ENCODE measurements around the gene CORO2A.

Gene CORO2A

DNA sequence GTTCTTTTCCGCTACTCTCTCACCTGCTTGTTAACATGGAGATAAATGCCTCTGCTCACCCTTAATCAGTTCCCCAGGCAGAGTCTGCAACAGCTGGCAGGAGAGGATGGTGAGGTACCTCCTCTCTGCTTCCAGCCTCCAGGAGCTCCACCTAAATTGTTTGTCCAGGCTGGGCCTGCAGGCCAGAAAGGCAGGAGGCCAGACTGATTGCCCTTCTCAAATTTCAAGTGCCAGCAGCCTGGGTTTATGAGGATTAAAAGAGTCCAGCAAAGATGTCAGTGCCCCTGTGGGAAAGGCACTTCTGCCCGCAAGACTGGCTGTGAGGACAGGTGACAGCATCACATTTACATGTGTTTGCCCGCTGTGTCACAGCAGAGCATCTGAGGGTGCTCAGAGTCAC is 19.8 kb downstream of the CORO2A start:
- no peak for DNase-seq (ENCODE audit: extremely low read depth in 1 of 2, low read depth in 1 of 2)

GRCh38 chr9:98171176-98171925 is 21.1 kb downstream of the CORO2A start:
- DNase-seq (ENCODE audit: extremely low read depth in 1 of 2, low read depth in 1 of 2): no peak

- peak in 1 of 2 donors; percentile 18 for DNase-seq (ENCODE audit: extremely low read depth in 1 of 2, low read depth in 1 of 2)
Observed at GRCh38 chr9:98168941-98169488, 23.4 kb downstream of the CORO2A start.

GRCh38 chr9:98168153-98168780 is 24.2 kb downstream of the CORO2A start:
- no peak for DNase-seq (ENCODE audit: extremely low read depth in 1 of 2, low read depth in 1 of 2)

DNA sequence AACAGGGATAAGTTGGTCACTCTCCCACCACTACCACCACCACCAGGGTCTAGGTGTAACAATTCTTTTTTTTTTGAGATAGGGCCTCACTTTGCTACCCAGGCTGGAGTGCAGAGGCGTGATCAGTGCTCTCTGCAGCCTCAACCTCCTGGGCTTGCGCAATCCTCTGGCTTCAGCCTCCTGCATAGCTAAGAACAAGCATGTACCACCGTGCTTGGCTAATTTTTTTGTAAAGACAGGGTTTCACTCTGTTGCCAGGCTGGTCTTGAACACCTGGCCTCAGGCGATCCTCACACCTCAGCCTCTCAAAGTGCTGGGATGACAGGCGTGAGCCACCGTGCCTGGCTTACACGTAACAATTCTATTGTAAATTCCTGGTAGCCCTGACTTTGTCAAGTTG is 27.5 kb downstream of the CORO2A start:
- DNase-seq (ENCODE audit: extremely low read depth in 1 of 2, low read depth in 1 of 2): no peak

- no peak for DNase-seq (ENCODE audit: extremely low read depth in 1 of 2, low read depth in 1 of 2)
Observed at GRCh38 chr9:98162613-98163012, 29.8 kb downstream of the CORO2A start.

- no peak for DNase-seq (ENCODE audit: extremely low read depth in 1 of 2, low read depth in 1 of 2)
Observed at GRCh38 chr9:98161851-98162250, 30.6 kb downstream of the CORO2A start.

- no peak for DNase-seq (ENCODE audit: extremely low read depth in 1 of 2, low read depth in 1 of 2)
Observed at GRCh38 chr9:98159790-98160189, 32.6 kb downstream of the CORO2A start.

DNA sequence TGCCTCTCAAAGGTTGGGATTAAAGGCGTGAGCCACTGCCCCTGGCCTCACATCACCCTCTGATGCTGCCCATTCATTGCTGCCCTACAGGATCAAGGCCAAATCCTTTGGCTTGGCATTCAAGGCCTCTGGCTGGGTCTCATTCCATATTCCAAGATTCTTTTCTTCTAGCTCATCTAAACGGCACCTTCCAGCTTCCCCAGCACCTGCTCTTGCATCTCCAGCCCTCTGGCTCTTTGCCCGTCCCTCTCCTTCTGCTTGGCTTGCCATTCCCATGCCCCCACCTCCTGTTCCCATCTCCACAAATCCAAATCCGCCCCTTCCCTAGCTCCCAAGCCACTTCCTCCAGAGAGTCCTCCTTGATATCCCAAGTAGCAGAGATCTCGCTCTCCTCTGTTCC is 33.1 kb downstream of the CORO2A start:
- no peak for DNase-seq (ENCODE audit: extremely low read depth in 1 of 2, low read depth in 1 of 2)

- no peak for DNase-seq (ENCODE audit: extremely low read depth in 1 of 2, low read depth in 1 of 2)
Observed at GRCh38 chr9:98158071-98158831, 34.2 kb downstream of the CORO2A start.

GRCh38 chr9:98157372-98157771 is 35.1 kb downstream of the CORO2A start:
- DNase-seq (ENCODE audit: extremely low read depth in 1 of 2, low read depth in 1 of 2): no peak

DNA sequence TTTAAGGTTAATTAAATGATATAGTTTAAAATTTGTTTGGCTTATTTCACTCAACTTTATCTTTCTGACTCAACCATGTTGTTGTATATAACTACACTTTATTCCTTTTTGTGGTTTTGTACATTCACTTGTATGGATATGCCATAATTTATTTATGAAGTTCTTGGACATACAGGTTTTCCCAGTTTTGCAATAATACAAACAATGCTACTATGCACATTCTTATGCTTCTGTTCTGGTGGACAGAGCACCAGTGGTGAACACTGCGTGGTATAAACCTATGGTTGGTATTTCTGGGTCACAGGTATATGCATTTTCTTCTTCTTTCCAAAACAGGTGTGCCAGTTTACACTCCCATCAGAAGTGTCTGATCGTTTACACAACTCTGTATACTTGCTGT is 37.8 kb downstream of the CORO2A start:
- no peak for DNase-seq (ENCODE audit: extremely low read depth in 1 of 2, low read depth in 1 of 2)

DNA sequence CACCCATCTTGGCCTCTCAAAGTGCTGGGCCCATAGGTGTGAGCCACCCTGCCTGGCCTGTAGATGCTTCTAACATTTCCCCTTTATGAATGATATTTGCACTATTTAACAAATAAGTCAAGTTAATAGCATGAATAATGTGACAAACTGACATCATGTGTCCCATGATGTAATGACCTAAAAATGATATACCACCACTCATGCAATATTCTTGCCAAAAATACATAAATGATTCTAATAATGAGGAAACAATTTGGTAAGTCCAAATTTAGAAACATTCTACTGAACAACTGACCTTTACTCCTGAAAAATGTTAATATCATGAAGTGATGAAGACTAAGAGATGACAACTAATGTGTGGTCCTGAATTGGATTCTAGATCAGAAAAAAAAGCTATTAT is 39.9 kb downstream of the CORO2A start:
- DNase-seq (ENCODE audit: extremely low read depth in 1 of 2, low read depth in 1 of 2): no peak

DNA sequence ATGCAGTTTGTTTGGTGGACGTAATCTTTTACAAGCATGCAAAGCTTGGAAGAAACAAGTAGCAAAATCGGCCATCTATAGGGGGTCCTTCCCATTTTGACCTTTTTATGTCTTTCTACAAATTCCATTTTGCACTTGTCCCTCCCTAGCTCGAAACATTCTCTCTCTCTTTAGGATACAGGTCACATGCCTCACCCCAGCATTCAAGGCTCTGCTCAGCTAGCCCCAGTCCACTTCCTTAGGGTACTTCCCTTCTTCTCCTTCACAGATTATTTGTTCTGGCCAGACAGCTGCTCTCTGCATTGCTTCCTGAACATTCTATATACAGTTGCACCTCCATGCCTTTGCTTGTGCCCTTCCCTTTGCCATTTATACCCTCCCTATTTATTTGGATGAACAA is 41.7 kb downstream of the CORO2A start:
- DNase-seq (ENCODE audit: extremely low read depth in 1 of 2, low read depth in 1 of 2): no peak

GRCh38 chr9:98150164-98150563 is 42.3 kb downstream of the CORO2A start:
- no peak for DNase-seq (ENCODE audit: extremely low read depth in 1 of 2, low read depth in 1 of 2)

DNA sequence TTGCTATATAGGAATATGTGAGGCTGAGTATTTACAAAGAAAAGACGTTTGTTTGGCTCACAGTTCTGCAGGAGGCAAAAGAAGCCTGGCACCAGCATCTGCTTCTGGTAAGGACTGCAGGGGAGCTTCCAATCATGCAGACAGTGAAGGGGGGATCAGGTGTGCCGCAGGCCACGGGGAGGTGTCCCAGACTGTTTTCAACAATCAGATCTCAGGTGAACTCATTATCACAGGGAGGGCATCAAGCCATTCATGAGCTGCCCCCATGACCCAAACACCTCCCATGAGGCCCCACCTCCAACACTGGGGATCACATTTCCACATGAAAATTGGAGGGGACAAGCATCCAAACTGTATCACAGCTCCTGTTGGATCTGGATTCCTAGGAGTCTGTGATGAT is 43.0 kb downstream of the CORO2A start:
- DNase-seq (ENCODE audit: extremely low read depth in 1 of 2, low read depth in 1 of 2): no peak

GRCh38 chr9:98148486-98148885 is 44.0 kb downstream of the CORO2A start:
- no peak for DNase-seq (ENCODE audit: extremely low read depth in 1 of 2, low read depth in 1 of 2)

GRCh38 chr9:98147582-98147981 is 44.9 kb downstream of the CORO2A start:
- no peak for DNase-seq (ENCODE audit: extremely low read depth in 1 of 2, low read depth in 1 of 2)

- no peak for DNase-seq (ENCODE audit: extremely low read depth in 1 of 2, low read depth in 1 of 2)
Observed at GRCh38 chr9:98146101-98146991, 46.1 kb downstream of the CORO2A start.

DNA sequence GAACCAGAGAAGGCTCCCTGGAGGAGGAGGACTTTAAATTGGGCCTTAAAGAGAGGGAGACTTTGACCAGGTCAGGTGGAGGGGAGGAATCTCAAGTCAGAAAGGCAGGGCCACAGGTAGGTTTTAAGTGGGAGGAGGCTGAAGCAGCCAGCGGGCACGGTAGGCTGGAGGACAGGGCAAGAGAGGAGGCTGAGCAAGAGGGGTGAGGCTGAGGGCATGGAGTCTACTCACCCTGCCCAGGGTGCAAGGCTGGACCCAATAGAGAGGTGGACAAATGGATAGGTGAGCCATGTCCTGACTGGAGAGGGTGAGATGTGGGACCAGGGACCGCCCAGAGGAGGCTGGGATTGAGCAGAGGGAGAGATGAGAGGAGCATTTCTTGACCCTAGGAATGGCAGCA is 47.8 kb downstream of the CORO2A start:
- no peak for DNase-seq (ENCODE audit: extremely low read depth in 1 of 2, low read depth in 1 of 2)

DNA sequence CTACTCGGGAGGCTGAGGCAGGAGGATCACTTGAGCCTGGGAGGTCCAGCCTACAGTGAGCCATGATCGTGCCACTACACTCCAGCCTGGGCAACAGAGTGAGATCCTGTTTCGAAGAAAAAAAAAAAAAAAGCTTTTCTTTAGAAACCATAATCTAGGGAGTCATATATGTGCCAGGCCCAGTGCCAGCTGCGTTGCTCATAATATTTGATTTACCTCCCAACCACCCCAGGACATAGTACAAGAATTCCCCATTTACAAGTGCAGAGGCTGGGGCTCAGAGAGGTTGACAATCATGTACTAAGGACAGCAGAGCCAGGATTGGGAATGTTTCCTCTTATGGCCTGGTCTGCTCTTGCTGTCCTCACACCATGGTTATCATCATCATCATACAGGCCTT is 48.4 kb downstream of the CORO2A start:
- no peak for DNase-seq (ENCODE audit: extremely low read depth in 1 of 2, low read depth in 1 of 2)
